Fibroblast of peridontal ligament (primary cell): ENCODE data around the gene SLC10A2.

ENCODE experiments used
- DNase-seq: peaks from one replicate; pipeline ENCODE4 v3.0.0-alpha.2; 2010; ENCODE audit errors: extremely low read depth

The SLC10A2 gene

GRCh38 chr13:103055166-103055565 is 11.1 kb downstream of the SLC10A2 start:
- DNase-seq = no peak

- no peak for DNase-seq
Observed at GRCh38 chr13:103046676-103047075, 19.5 kb downstream of the SLC10A2 start.

GRCh38 chr13:103044056-103044455 is 22.2 kb downstream of the SLC10A2 start:
- DNase-seq = no peak

- DNase-seq = no peak
Observed at GRCh38 chr13:103040006-103040405, 26.2 kb downstream of the SLC10A2 start.

- no peak for DNase-seq
Observed at GRCh38 chr13:103039183-103039582, 27.0 kb downstream of the SLC10A2 start.

- DNase-seq = no peak
Observed at GRCh38 chr13:103036268-103036667, 29.9 kb downstream of the SLC10A2 start.

- no peak for DNase-seq
Observed at GRCh38 chr13:103033999-103034398, 32.2 kb downstream of the SLC10A2 start.

GRCh38 chr13:103031332-103031873 is 34.8 kb downstream of the SLC10A2 start:
- DNase-seq = no peak

GRCh38 chr13:103030776-103031175 is 35.4 kb downstream of the SLC10A2 start:
- no peak for DNase-seq

GRCh38 chr13:103029798-103030197 is 36.4 kb downstream of the SLC10A2 start:
- DNase-seq = no peak

GRCh38 chr13:103022336-103022735 is 43.9 kb downstream of the SLC10A2 start:
- no peak for DNase-seq

- DNase-seq = no peak
Observed at GRCh38 chr13:103018556-103018955, 47.7 kb downstream of the SLC10A2 start.

- no peak for DNase-seq
Observed at GRCh38 chr13:103012646-103013045, 53.6 kb downstream of the SLC10A2 start.

GRCh38 chr13:103009051-103009840 is 57.0 kb downstream of the SLC10A2 start:
- DNase-seq = no peak

- DNase-seq = no peak
Observed at GRCh38 chr13:103007427-103007762, 58.8 kb downstream of the SLC10A2 start.

- no peak for DNase-seq
Observed at GRCh38 chr13:103006641-103007426, 59.4 kb downstream of the SLC10A2 start.

- DNase-seq = no peak
Observed at GRCh38 chr13:103004661-103005345, 61.4 kb downstream of the SLC10A2 start.

GRCh38 chr13:103003631-103004030 is 62.6 kb downstream of the SLC10A2 start:
- no peak for DNase-seq

GRCh38 chr13:103002279-103002678 is 63.9 kb downstream of the SLC10A2 start:
- DNase-seq = no peak

GRCh38 chr13:103000157-103000556 is 66.1 kb downstream of the SLC10A2 start:
- no peak for DNase-seq

GRCh38 chr13:102999499-102999898 is 66.7 kb downstream of the SLC10A2 start:
- no peak for DNase-seq
